HCT116 (cell line): ENCODE results near the gene ENTREP1. TPM values are rescaled to one million over a fixed set of nuclear protein-coding genes. Genes with fewer than 3 reads are reported as not detected.

Experiments
- ATAC-seq: fragments of 200-7000 bp; cut with Tn5 transposase; 2 replicates; pipeline ENCODE4 v1.9.1; 2020; ENCODE audit warnings: mild to moderate bottlenecking, moderate library complexity
- BruUV-seq: library from RNA; stranded (reverse); fragments of 400-500 nt; replicated peaks from 2 replicates; lab custom pipeline; 2021; lab: Mats Ljungman, UMichigan
- CTCF ChIA-PET: fragments of 300-600 bp; sonication (Branson Sonifier 250); formaldehyde crosslinking; loops from one replicate; lab custom pipeline; 2021; ENCODE audit warnings: antibody characterized with exemption; lab: Charles Lee
- POLR2A ChIA-PET: fragments of 300-600, 350-600 bp; sonication (Branson Sonifier 250); formaldehyde crosslinking; loops from one replicate; lab custom pipeline; 2021; ENCODE audit warnings: antibody characterized with exemption; lab: Charles Lee
- RAD21 ChIA-PET, 2 experiments: fragments of 300-600 bp; sonication (Branson Sonifier 250); formaldehyde crosslinking; loops; one replicate each; lab custom pipeline; 2023; ENCODE audit warnings: low total read pairs in 2 of 2; ENCODE audit not compliant: uncharacterized antibody in 2 of 2, unreplicated experiment in 2 of 2, low non-redundant PET in 1 of 2; lab: Charles Lee
- DNase-seq: peaks from one replicate; pipeline ENCODE4 v3.0.0-alpha.2; 2010; ENCODE audit warnings: low read depth, low spot score
- H2AFZ ChIP-seq: fragments of 200-600 bp; shearing (Covaris generic), sonication (generic); 2 replicates; pipeline ENCODE4 v1.6.1; 2017; ENCODE audit warnings: low read depth, mixed run types, mixed read lengths, antibody characterized with exemption, low read length; ENCODE audit not compliant: poor library complexity, severe bottlenecking
- H3K27ac ChIP-seq: 2 replicates; pipeline ENCODE4 v1.5.1; 2012; ENCODE audit warnings: low read depth, low read length
- H3K27me3 ChIP-seq: fragments of 200-600 bp; sonication (generic); 2 replicates; pipeline ENCODE4 v1.6.1; 2016; ENCODE audit warnings: mixed run types, low read length, mixed read lengths; ENCODE audit not compliant: insufficient read depth
- H3K36me3 ChIP-seq, 2 experiments: fragments of 200-500 bp in 1 of 2; fragments of 200-600 bp in 1 of 2; sonication (Bioruptor generic) in 1 of 2; sonication (generic) in 1 of 2; 2 replicates each; pipeline versions ENCODE4 v1.5.1 to v1.6.1; 2014 to 2016; ENCODE audit warnings: low read length in 2 of 2, inconsistent platforms in 1 of 2, mixed read lengths in 1 of 2, mixed run types in 1 of 2; ENCODE audit not compliant: insufficient read depth in 2 of 2, control insufficient read depth in 1 of 2
- H3K4me1 ChIP-seq, 2 experiments: fragments of 200-600 bp in 1 of 2; sonication (generic) in 1 of 2; 2 replicates each; pipeline versions ENCODE4 v1.5.1 to v1.6.1; 2012 to 2017; ENCODE audit warnings: low read length in 2 of 2, inconsistent platforms in 1 of 2, mild to moderate bottlenecking in 1 of 2, mixed read lengths in 1 of 2, mixed run types in 1 of 2, moderate library complexity in 1 of 2; ENCODE audit not compliant: insufficient read depth in 2 of 2, control insufficient read depth in 1 of 2
- H3K4me2 ChIP-seq: fragments of 200-600 bp; sonication (generic); 2 replicates; pipeline ENCODE4 v1.6.1; 2017; ENCODE audit warnings: mixed run types, low read length, mixed read lengths
- H3K4me3 ChIP-seq, 2 experiments: fragments of 200-600 bp in 1 of 2; sonication (generic) in 1 of 2; replicated peaks in 1 of 2; 2 replicates each; pipeline ENCODE4 v1.5.1; 2011 to 2016; ENCODE audit warnings: low read length in 2 of 2, control low read depth in 1 of 2, low read depth in 1 of 2, mild to moderate bottlenecking in 1 of 2, mixed read lengths in 1 of 2, mixed run types in 1 of 2
- H3K79me2 ChIP-seq: fragments of 200-600 bp; sonication (generic); 2 replicates; pipeline ENCODE4 v1.6.1; 2017; ENCODE audit warnings: mild to moderate bottlenecking, mixed run types, low read length, moderate library complexity, mixed read lengths; ENCODE audit not compliant: insufficient read depth
- H3K9ac ChIP-seq: fragments of 200-600 bp; sonication (generic); 2 replicates; pipeline ENCODE4 v1.6.1; 2016; ENCODE audit warnings: low read length, mixed read lengths
- H3K9me2 ChIP-seq: fragments of 200-600 bp; sonication (generic), shearing (Covaris generic); 2 replicates; pipeline ENCODE4 v1.6.1; 2017; ENCODE audit warnings: mixed run types, mild to moderate bottlenecking, moderate library complexity; ENCODE audit not compliant: insufficient read depth
- H3K9me3 ChIP-seq, 2 experiments: fragments of 200-500 bp in 1 of 2; fragments of 200-600 bp in 1 of 2; sonication (Bioruptor generic) in 1 of 2; sonication (generic) in 1 of 2; 2 replicates each; pipeline ENCODE4 v1.6.1; 2014 to 2017; ENCODE audit warnings: low read length in 2 of 2, mixed read lengths in 2 of 2, inconsistent platforms in 1 of 2, low read depth in 1 of 2, mild to moderate bottlenecking in 1 of 2, mixed run types in 1 of 2, moderate library complexity in 1 of 2; ENCODE audit not compliant: control insufficient read depth in 1 of 2, insufficient read depth in 1 of 2
- H4K20me1 ChIP-seq: fragments of 200-600 bp; sonication (generic), shearing (Covaris generic); 2 replicates; pipeline ENCODE4 v1.6.1; 2017; ENCODE audit warnings: mixed run types, mild to moderate bottlenecking, moderate library complexity; ENCODE audit not compliant: insufficient read depth
- CBX3 ChIP-seq: IDR thresholded peaks from 2 replicates; pipeline ENCODE4 v1.6.1; 2012; ENCODE audit warnings: low read depth
- CTCF ChIP-seq, 3 experiments: fragments of 200-600 bp in 1 of 3; sonication (generic) in 1 of 3; IDR thresholded peaks in 2 of 3; conservative IDR thresholded peaks in 1 of 3; 2 replicates each; pipeline ENCODE4 v1.5.1; 2012 to 2017; ENCODE audit warnings: low read depth in 2 of 3, low read length in 2 of 3, antibody characterized with exemption in 1 of 3, borderline replicate concordance in 1 of 3, control low read depth in 1 of 3, mild to moderate bottlenecking in 1 of 3, mixed read lengths in 1 of 3, mixed run types in 1 of 3, moderate library complexity in 1 of 3; ENCODE audit not compliant: insufficient read depth in 1 of 3
- EGR1 ChIP-seq: IDR thresholded peaks from 2 replicates; pipeline ENCODE4 v1.6.1; 2012; ENCODE audit warnings: low read depth
- JUND ChIP-seq: IDR thresholded peaks from 2 replicates; pipeline ENCODE4 v1.6.1; 2012
- POLR2A ChIP-seq: IDR thresholded peaks from 2 replicates; pipeline ENCODE4 v1.7.0; 2011; ENCODE audit warnings: borderline replicate concordance; ENCODE audit not compliant: insufficient read depth, insufficient read length; ENCODE audit errors: extremely low read depth
- RAD21 ChIP-seq: IDR thresholded peaks from 2 replicates; pipeline ENCODE4 v1.6.1; 2012; ENCODE audit warnings: low read depth, mild to moderate bottlenecking
- SP1 ChIP-seq: IDR thresholded peaks from 2 replicates; pipeline ENCODE4 v1.6.1; 2012; ENCODE audit warnings: low read depth
- SRF ChIP-seq: IDR thresholded peaks from 2 replicates; pipeline ENCODE4 v1.6.1; 2012; ENCODE audit warnings: low read depth
- TCF7L2 ChIP-seq: IDR thresholded peaks from 2 replicates; pipeline ENCODE4 v1.7.0; 2011; ENCODE audit warnings: borderline replicate concordance, inconsistent platforms; ENCODE audit not compliant: insufficient read depth, insufficient read length; ENCODE audit errors: extremely low read depth
- ZFX ChIP-seq: fragments of 450-650 bp; IDR thresholded peaks from 2 replicates; pipeline ENCODE4 v1.6.1; 2017
- ZNF274 ChIP-seq: fragments of 200-500 bp; sonication (Bioruptor generic); IDR thresholded peaks from 2 replicates; pipeline ENCODE4 v1.6.1; 2014; ENCODE audit warnings: mild to moderate bottlenecking, low read depth, low read length, inconsistent platforms
- intact Hi-C: fragments of 100-400 bp; cut with micrococcal nuclease; formaldehyde crosslinking; loops from 2 replicates; pipeline ENCODE4 v1.10.0; 2022
- total RNA-seq: library from RNA; stranded (reverse); gene quantifications from one replicate; pipeline ENCODE4 v1.2.1, GENCODE V29; 2021; ENCODE audit not compliant: unreplicated experiment
- TF ChIP-seq, protein P1 (sequence below): IDR thresholded peaks from 2 replicates; pipeline ENCODE4 v1.6.1; 2012; ENCODE audit warnings: low read depth
- TF ChIP-seq, protein P2 (sequence below): IDR thresholded peaks from 2 replicates; pipeline ENCODE4 v1.6.1; 2012

Gene ENTREP1
- total RNA-seq, 1 experiment from 2014 or later, result 1.1 TPM

- TF ChIP-seq, protein P1, sequence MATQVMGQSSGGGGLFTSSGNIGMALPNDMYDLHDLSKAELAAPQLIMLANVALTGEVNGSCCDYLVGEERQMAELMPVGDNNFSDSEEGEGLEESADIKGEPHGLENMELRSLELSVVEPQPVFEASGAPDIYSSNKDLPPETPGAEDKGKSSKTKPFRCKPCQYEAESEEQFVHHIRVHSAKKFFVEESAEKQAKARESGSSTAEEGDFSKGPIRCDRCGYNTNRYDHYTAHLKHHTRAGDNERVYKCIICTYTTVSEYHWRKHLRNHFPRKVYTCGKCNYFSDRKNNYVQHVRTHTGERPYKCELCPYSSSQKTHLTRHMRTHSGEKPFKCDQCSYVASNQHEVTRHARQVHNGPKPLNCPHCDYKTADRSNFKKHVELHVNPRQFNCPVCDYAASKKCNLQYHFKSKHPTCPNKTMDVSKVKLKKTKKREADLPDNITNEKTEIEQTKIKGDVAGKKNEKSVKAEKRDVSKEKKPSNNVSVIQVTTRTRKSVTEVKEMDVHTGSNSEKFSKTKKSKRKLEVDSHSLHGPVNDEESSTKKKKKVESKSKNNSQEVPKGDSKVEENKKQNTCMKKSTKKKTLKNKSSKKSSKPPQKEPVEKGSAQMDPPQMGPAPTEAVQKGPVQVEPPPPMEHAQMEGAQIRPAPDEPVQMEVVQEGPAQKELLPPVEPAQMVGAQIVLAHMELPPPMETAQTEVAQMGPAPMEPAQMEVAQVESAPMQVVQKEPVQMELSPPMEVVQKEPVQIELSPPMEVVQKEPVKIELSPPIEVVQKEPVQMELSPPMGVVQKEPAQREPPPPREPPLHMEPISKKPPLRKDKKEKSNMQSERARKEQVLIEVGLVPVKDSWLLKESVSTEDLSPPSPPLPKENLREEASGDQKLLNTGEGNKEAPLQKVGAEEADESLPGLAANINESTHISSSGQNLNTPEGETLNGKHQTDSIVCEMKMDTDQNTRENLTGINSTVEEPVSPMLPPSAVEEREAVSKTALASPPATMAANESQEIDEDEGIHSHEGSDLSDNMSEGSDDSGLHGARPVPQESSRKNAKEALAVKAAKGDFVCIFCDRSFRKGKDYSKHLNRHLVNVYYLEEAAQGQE, result no peak
- TF ChIP-seq ZFX (no peak), ZNF274 (no peak), SP1 (no peak)
- TF ChIP-seq, all 23 proteins: peak for 0
Observed at GRCh38 chr9:69340631-69341030, 15.6 kb downstream of the ENTREP1 start (continued).

DNA sequence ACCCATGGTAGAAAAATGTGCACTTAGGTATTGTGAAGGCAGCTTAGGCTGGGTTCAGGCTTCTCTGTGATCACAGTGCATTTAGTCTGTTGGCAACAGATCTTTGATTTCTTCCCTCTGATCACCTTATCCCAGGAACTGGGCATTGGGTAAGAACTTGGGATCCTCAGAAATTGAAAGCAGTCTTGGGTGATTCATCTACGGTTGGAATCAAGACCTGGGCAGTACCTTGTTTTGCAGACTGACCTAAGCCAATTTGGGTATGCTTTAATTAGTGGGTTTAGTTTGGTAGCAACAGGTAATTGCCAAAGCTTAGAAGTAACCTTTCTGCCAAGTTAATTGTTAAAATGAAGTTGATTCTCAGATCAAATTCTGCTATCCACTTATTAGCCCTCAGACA lies 17.8 kb downstream of the ENTREP1 start:
- Histone ChIP-seq H2AFZ (no peak overlapping the region), H3K4me2 (no peak overlapping the region), H3K9me3 (no peaks in the 10 kb centered on the region), H3K9ac (no peak overlapping the region), H3K9me2 (no peaks in the 10 kb centered on the region), H3K36me3 (no peaks in the 10 kb centered on the region), H3K4me3 (no peak overlapping the region), H4K20me1 (no peaks in the 10 kb centered on the region), H3K27ac (no peak overlapping the region), H3K79me2 (no peaks in the 10 kb centered on the region), H3K4me1 (no peaks in the 10 kb centered on the region), H3K27me3 (no peaks in the 10 kb centered on the region)
- intact Hi-C loops, result no loop called here
- POLR2A ChIA-PET, result no interaction called here
- DNase-seq, result no peak
- ATAC-seq, result no peak
- TF ChIP-seq ZFX (no peak), CTCF (IDR thresholded peaks at IDR 0.05 in 2 of 3, conservative IDR thresholded peaks at IDR 0.05 in 1 of 3; ENCODE audit: borderline replicate concordance in 1 of 3, insufficient read depth in 1 of 3, low read depth in 2 of 3, low read length in 2 of 3) (no peak), SRF (no peak), CBX3 (no peak), ZNF274 (no peak), POLR2A (no peak), TCF7L2 (no peak), RAD21 (no peak), JUND (no peak), EGR1 (no peak)
- TF ChIP-seq, protein P1, result no peak
- TF ChIP-seq, protein P2, sequence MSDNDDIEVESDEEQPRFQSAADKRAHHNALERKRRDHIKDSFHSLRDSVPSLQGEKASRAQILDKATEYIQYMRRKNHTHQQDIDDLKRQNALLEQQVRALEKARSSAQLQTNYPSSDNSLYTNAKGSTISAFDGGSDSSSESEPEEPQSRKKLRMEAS, result no peak
- RAD21 ChIA-PET, result no interaction called here
- BruUV-seq, result no TSS peak
- CTCF ChIA-PET, result no interaction called here
